Neutrophil (primary cell): ENCODE results near the gene TRIM59.

Experiments
- H3K27ac ChIP-seq: fragments of 200-600 bp; sonication (generic); 2 replicates; pipeline ENCODE4 v1.5.1; 2016; ENCODE audit warnings: mild to moderate bottlenecking, moderate library complexity
- H3K27me3 ChIP-seq: fragments of 200-600 bp; sonication (generic); 2 replicates; pipeline ENCODE4 v1.6.0; 2016; ENCODE audit warnings: mild to moderate bottlenecking
- H3K36me3 ChIP-seq: fragments of 200-600 bp; sonication (generic); 2 replicates; pipeline ENCODE4 v1.5.1; 2017
- H3K4me1 ChIP-seq, 2 experiments: fragments of 200-600 bp in 1 of 2; sonication (generic) in 1 of 2; 1 replicate in 1 of 2; 2 replicates in 1 of 2; pipeline versions ENCODE4 v1.5.1 to v1.6.1; 2013 to 2016; ENCODE audit warnings: low read depth in 1 of 2, low read length in 1 of 2, mild to moderate bottlenecking in 1 of 2, moderate library complexity in 1 of 2; ENCODE audit not compliant: control insufficient read depth in 1 of 2, insufficient read depth in 1 of 2
- H3K4me3 ChIP-seq, 2 experiments: fragments of 200-600 bp in 1 of 2; sonication (generic) in 1 of 2; 1 replicate in 1 of 2; 2 replicates in 1 of 2; pipeline ENCODE4 v1.5.1; 2013 to 2016; ENCODE audit warnings: low read depth in 1 of 2, low read length in 1 of 2, mild to moderate bottlenecking in 1 of 2, moderate library complexity in 1 of 2
- H3K9me3 ChIP-seq: fragments of 200-600 bp; sonication (generic); 2 replicates; pipeline ENCODE4 v1.5.1; 2016
- TF ChIP-seq, protein P1 (sequence below): fragments of 200-600 bp; sonication (generic); IDR thresholded peaks from 2 replicates; pipeline ENCODE4 v1.5.1; 2016; ENCODE audit warnings: antibody characterized with exemption

TRIM59 gene

DNA sequence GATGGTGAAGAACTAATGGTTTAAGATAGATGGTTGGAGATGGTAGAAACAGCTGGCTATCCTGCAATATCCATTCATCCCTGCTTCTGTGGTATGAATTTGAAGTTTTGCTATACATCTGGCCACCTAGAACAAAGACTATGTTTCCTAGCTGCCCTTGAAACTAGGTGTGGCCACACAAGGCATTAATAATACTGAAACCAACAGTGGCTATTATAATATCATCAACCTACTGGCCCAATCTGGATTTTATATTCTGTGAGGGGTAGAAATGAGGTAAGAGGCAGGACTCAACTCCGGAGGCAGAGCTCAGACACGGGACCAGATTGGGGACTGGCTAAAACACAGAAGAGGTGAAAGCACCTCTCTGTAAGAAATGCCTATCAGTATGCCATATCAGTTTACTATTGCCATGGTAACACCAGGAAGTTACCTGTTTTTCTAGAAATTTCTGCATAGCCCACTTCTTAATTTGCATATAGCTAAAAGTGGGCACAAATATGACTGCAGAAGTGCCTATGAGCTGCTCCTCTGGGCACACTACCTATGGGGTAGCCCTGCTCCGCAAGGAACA, 58.9 kb downstream of the TRIM59 start:
- TF ChIP-seq, protein P1, sequence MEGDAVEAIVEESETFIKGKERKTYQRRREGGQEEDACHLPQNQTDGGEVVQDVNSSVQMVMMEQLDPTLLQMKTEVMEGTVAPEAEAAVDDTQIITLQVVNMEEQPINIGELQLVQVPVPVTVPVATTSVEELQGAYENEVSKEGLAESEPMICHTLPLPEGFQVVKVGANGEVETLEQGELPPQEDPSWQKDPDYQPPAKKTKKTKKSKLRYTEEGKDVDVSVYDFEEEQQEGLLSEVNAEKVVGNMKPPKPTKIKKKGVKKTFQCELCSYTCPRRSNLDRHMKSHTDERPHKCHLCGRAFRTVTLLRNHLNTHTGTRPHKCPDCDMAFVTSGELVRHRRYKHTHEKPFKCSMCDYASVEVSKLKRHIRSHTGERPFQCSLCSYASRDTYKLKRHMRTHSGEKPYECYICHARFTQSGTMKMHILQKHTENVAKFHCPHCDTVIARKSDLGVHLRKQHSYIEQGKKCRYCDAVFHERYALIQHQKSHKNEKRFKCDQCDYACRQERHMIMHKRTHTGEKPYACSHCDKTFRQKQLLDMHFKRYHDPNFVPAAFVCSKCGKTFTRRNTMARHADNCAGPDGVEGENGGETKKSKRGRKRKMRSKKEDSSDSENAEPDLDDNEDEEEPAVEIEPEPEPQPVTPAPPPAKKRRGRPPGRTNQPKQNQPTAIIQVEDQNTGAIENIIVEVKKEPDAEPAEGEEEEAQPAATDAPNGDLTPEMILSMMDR: no peak
- H3K27me3 ChIP-seq: no peaks in the 10 kb centered on the region
- no peaks in the 10 kb centered on the region for H3K36me3 ChIP-seq
- H3K9me3 ChIP-seq: no peaks in the 10 kb centered on the region
- H3K4me3 ChIP-seq: no peak overlapping the region
- H3K4me1 ChIP-seq: no peaks in the 10 kb centered on the region
- no peak overlapping the region for H3K27ac ChIP-seq
